HEK293 (cell line): ENCODE results near the gene HIPK1.

Source experiments
- KLF7 ChIP-seq: fragments of 450-650 bp; formaldehyde crosslinking; IDR thresholded peaks from 2 replicates; pipeline ENCODE4 v1.5.1; 2016; ENCODE audit warnings: missing biosample characterization, missing genetic modification characterization, borderline replicate concordance
- REPIN1 ChIP-seq: fragments of 450-650 bp; formaldehyde crosslinking; IDR thresholded peaks from 2 replicates; pipeline ENCODE4 v1.5.1; 2017; ENCODE audit warnings: missing biosample characterization, missing genetic modification characterization, low read depth
- SP2 ChIP-seq: fragments of 450-650 bp; formaldehyde crosslinking; IDR thresholded peaks from 2 replicates; pipeline ENCODE4 v1.5.1; 2016; ENCODE audit warnings: missing biosample characterization, missing genetic modification characterization
- ZBTB48 ChIP-seq: fragments of 450-650 bp; formaldehyde crosslinking; IDR thresholded peaks from 2 replicates; pipeline ENCODE4 v1.5.1; 2016; ENCODE audit warnings: missing biosample characterization, missing genetic modification characterization
- ZBTB7A ChIP-seq: fragments of 450-650 bp; formaldehyde crosslinking; IDR thresholded peaks from 2 replicates; pipeline ENCODE4 v1.5.1; 2016; ENCODE audit warnings: low read depth, missing biosample characterization, missing genetic modification characterization
- ZFP41 ChIP-seq: fragments of 450-650 bp; formaldehyde crosslinking; IDR thresholded peaks from 2 replicates; pipeline ENCODE4 v1.5.1; 2016; ENCODE audit warnings: missing biosample characterization, missing genetic modification characterization, borderline replicate concordance
- ZNF221 ChIP-seq: fragments of 450-650 bp; formaldehyde crosslinking; IDR thresholded peaks from 2 replicates; pipeline ENCODE4 v1.5.1; 2017; ENCODE audit warnings: missing biosample characterization, missing genetic modification characterization, borderline replicate concordance
- ZNF248 ChIP-seq: fragments of 450-650 bp; formaldehyde crosslinking; IDR thresholded peaks from 2 replicates; pipeline ENCODE4 v1.5.1; 2017; ENCODE audit warnings: missing biosample characterization, missing genetic modification characterization
- ZNF302 ChIP-seq: fragments of 450-650 bp; formaldehyde crosslinking; IDR thresholded peaks from 2 replicates; pipeline ENCODE4 v1.5.1; 2016; ENCODE audit warnings: missing biosample characterization, missing genetic modification characterization, low read depth
- ZNF311 ChIP-seq: fragments of 450-650 bp; formaldehyde crosslinking; IDR thresholded peaks from 2 replicates; pipeline ENCODE4 v1.5.1; 2017; ENCODE audit warnings: missing biosample characterization, missing genetic modification characterization, borderline replicate concordance
- ZNF350 ChIP-seq: fragments of 450-650 bp; formaldehyde crosslinking; IDR thresholded peaks from 2 replicates; pipeline ENCODE4 v1.5.0; 2017; ENCODE audit warnings: missing biosample characterization, mild to moderate bottlenecking, missing genetic modification characterization
- ZNF391 ChIP-seq: fragments of 450-650 bp; formaldehyde crosslinking; IDR thresholded peaks from 2 replicates; pipeline ENCODE4 v1.5.1; 2016; ENCODE audit warnings: low read depth, missing biosample characterization, missing genetic modification characterization, borderline replicate concordance
- ZNF416 ChIP-seq: fragments of 450-650 bp; formaldehyde crosslinking; IDR thresholded peaks from 2 replicates; pipeline ENCODE4 v1.5.1; 2016; ENCODE audit warnings: missing biosample characterization, missing genetic modification characterization
- ZNF510 ChIP-seq: fragments of 450-650 bp; formaldehyde crosslinking; IDR thresholded peaks from 2 replicates; pipeline ENCODE4 v1.5.1; 2018; ENCODE audit warnings: mild to moderate bottlenecking, missing genetic modification characterization, missing biosample characterization; ENCODE audit not compliant: insufficient replicate concordance
- ZNF529 ChIP-seq: fragments of 450-650 bp; formaldehyde crosslinking; IDR thresholded peaks from 2 replicates; pipeline ENCODE4 v1.5.1; 2017; ENCODE audit warnings: missing genetic modification characterization, missing biosample characterization; ENCODE audit not compliant: insufficient replicate concordance
- ZNF585B ChIP-seq: fragments of 450-650 bp; formaldehyde crosslinking; IDR thresholded peaks from 2 replicates; pipeline ENCODE4 v1.5.1; 2016; ENCODE audit warnings: missing biosample characterization, missing genetic modification characterization
- ZNF624 ChIP-seq: fragments of 450-650 bp; formaldehyde crosslinking; IDR thresholded peaks from 2 replicates; pipeline ENCODE4 v1.5.1; 2017; ENCODE audit warnings: missing biosample characterization, missing genetic modification characterization
- ZNF658 ChIP-seq: fragments of 450-650 bp; formaldehyde crosslinking; IDR thresholded peaks from 2 replicates; pipeline ENCODE4; 2016; ENCODE audit warnings: missing biosample characterization, missing genetic modification characterization
- ZNF692 ChIP-seq: fragments of 450-650 bp; formaldehyde crosslinking; IDR thresholded peaks from 2 replicates; pipeline ENCODE4 v1.5.1; 2016; ENCODE audit warnings: missing biosample characterization, missing genetic modification characterization
- ZNF76 ChIP-seq: fragments of 450-650 bp; formaldehyde crosslinking; IDR thresholded peaks from 2 replicates; pipeline ENCODE4; 2016; ENCODE audit warnings: low read depth, missing biosample characterization, missing genetic modification characterization, borderline replicate concordance
- ZNF776 ChIP-seq: fragments of 450-650 bp; formaldehyde crosslinking; IDR thresholded peaks from 2 replicates; pipeline ENCODE4 v1.5.0; 2017; ENCODE audit warnings: missing biosample characterization, missing genetic modification characterization, borderline replicate concordance
- ZNF791 ChIP-seq: fragments of 450-650 bp; formaldehyde crosslinking; IDR thresholded peaks from 2 replicates; pipeline ENCODE4 v1.5.1; 2016; ENCODE audit warnings: missing biosample characterization, missing genetic modification characterization
- TF ChIP-seq, protein P1 (sequence below): fragments of 450-650 bp; formaldehyde crosslinking; IDR thresholded peaks from 2 replicates; pipeline ENCODE4 v1.5.1; 2016; ENCODE audit warnings: missing biosample characterization, missing genetic modification characterization
- TF ChIP-seq, protein P2 (sequence below): fragments of 450-650 bp; formaldehyde crosslinking; IDR thresholded peaks from 2 replicates; pipeline ENCODE4 v1.5.0; 2017; ENCODE audit warnings: missing biosample characterization, missing genetic modification characterization, borderline replicate concordance
- TF ChIP-seq, protein P3 (sequence below): fragments of 450-650 bp; formaldehyde crosslinking; IDR thresholded peaks from 2 replicates; pipeline ENCODE4 v1.5.1; 2016; ENCODE audit warnings: missing biosample characterization, missing genetic modification characterization
- TF ChIP-seq, protein P4 (sequence below): fragments of 450-650 bp; formaldehyde crosslinking; IDR thresholded peaks from 2 replicates; pipeline ENCODE4 v1.5.1; 2017; ENCODE audit warnings: missing biosample characterization, missing genetic modification characterization
- TF ChIP-seq, protein P5 (sequence below): fragments of 450-650 bp; IDR thresholded peaks from 2 replicates; pipeline ENCODE4 v1.5.1; 2018; ENCODE audit warnings: missing biosample characterization, missing genetic modification characterization

The HIPK1 gene

GRCh38 chr1:113904674-113905434, 24.3 kb upstream of the HIPK1 start, which contains the start of the genes AP4B1 and DCLRE1B (continued):
- TF ChIP-seq REPIN1 (tag by site-specific recombination): no peak
- TF ChIP-seq ZNF76 (tag by site-specific recombination): peak; percentile 83; the same call in 1 of the 2 replicates
- TF ChIP-seq KLF7 (tag by site-specific recombination): peak; percentile 46; the same call in 1 of the 2 replicates
- no peak for TF ChIP-seq ZNF416
- no peak for TF ChIP-seq ZNF776 (tag by site-specific recombination)
- TF ChIP-seq ZNF658: no peak
- TF ChIP-seq, protein P1, sequence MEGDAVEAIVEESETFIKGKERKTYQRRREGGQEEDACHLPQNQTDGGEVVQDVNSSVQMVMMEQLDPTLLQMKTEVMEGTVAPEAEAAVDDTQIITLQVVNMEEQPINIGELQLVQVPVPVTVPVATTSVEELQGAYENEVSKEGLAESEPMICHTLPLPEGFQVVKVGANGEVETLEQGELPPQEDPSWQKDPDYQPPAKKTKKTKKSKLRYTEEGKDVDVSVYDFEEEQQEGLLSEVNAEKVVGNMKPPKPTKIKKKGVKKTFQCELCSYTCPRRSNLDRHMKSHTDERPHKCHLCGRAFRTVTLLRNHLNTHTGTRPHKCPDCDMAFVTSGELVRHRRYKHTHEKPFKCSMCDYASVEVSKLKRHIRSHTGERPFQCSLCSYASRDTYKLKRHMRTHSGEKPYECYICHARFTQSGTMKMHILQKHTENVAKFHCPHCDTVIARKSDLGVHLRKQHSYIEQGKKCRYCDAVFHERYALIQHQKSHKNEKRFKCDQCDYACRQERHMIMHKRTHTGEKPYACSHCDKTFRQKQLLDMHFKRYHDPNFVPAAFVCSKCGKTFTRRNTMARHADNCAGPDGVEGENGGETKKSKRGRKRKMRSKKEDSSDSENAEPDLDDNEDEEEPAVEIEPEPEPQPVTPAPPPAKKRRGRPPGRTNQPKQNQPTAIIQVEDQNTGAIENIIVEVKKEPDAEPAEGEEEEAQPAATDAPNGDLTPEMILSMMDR: peak; percentile 99
- TF ChIP-seq ZBTB7A (tag by site-specific recombination): no peak
- no peak for TF ChIP-seq ZNF302 (tag by site-specific recombination)
- TF ChIP-seq ZNF529 (tag by site-specific recombination): no peak
- no peak for TF ChIP-seq ZNF791
- TF ChIP-seq, protein P2, sequence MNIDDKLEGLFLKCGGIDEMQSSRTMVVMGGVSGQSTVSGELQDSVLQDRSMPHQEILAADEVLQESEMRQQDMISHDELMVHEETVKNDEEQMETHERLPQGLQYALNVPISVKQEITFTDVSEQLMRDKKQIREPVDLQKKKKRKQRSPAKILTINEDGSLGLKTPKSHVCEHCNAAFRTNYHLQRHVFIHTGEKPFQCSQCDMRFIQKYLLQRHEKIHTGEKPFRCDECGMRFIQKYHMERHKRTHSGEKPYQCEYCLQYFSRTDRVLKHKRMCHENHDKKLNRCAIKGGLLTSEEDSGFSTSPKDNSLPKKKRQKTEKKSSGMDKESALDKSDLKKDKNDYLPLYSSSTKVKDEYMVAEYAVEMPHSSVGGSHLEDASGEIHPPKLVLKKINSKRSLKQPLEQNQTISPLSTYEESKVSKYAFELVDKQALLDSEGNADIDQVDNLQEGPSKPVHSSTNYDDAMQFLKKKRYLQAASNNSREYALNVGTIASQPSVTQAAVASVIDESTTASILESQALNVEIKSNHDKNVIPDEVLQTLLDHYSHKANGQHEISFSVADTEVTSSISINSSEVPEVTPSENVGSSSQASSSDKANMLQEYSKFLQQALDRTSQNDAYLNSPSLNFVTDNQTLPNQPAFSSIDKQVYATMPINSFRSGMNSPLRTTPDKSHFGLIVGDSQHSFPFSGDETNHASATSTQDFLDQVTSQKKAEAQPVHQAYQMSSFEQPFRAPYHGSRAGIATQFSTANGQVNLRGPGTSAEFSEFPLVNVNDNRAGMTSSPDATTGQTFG (tag by site-specific recombination): no peak
- no peak for TF ChIP-seq ZFP41 (tag by site-specific recombination)
- TF ChIP-seq SP2 (tag by site-specific recombination): peak; percentile 99
- TF ChIP-seq ZBTB48 (tag by site-specific recombination): no peak
- TF ChIP-seq ZNF624 (tag by site-specific recombination): no peak
- no peak for TF ChIP-seq ZNF248
- no peak for TF ChIP-seq ZNF391 (tag by site-specific recombination)
- TF ChIP-seq, protein P3, sequence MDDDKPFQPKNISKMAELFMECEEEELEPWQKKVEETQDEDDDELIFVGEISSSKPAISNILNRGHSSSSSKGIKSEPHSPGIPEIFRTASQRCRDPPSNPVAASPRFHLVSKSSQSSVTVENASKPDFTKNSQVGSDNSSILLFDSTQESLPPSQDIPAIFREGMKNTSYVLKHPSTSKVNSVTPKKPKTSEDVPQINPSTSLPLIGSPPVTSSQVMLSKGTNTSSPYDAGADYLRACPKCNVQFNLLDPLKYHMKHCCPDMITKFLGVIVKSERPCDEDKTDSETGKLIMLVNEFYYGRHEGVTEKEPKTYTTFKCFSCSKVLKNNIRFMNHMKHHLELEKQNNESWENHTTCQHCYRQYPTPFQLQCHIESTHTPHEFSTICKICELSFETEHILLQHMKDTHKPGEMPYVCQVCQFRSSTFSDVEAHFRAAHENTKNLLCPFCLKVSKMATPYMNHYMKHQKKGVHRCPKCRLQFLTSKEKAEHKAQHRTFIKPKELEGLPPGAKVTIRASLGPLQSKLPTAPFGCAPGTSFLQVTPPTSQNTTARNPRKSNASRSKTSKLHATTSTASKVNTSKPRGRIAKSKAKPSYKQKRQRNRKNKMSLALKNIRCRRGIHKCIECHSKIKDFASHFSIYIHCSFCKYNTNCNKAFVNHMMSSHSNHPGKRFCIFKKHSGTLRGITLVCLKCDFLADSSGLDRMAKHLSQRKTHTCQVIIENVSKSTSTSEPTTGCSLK: no peak
- no peak for TF ChIP-seq ZNF350
- TF ChIP-seq, protein P4, sequence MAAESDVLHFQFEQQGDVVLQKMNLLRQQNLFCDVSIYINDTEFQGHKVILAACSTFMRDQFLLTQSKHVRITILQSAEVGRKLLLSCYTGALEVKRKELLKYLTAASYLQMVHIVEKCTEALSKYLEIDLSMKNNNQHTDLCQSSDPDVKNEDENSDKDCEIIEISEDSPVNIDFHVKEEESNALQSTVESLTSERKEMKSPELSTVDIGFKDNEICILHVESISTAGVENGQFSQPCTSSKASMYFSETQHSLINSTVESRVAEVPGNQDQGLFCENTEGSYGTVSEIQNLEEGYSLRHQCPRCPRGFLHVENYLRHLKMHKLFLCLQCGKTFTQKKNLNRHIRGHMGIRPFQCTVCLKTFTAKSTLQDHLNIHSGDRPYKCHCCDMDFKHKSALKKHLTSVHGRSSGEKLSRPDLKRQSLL: peak; percentile 44; the same call in 1 of the 2 replicates
- TF ChIP-seq ZNF311 (tag by site-specific recombination): no peak
- no peak for TF ChIP-seq ZNF221 (tag by site-specific recombination)
- no peak for TF ChIP-seq ZNF510 (tag by site-specific recombination)
- no peak for TF ChIP-seq ZNF585B (tag by site-specific recombination)
- TF ChIP-seq, protein P5, sequence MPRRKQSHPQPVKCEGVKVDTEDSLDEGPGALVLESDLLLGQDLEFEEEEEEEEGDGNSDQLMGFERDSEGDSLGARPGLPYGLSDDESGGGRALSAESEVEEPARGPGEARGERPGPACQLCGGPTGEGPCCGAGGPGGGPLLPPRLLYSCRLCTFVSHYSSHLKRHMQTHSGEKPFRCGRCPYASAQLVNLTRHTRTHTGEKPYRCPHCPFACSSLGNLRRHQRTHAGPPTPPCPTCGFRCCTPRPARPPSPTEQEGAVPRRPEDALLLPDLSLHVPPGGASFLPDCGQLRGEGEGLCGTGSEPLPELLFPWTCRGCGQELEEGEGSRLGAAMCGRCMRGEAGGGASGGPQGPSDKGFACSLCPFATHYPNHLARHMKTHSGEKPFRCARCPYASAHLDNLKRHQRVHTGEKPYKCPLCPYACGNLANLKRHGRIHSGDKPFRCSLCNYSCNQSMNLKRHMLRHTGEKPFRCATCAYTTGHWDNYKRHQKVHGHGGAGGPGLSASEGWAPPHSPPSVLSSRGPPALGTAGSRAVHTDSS (tag by site-specific recombination): no peak
- TF ChIP-seq ZNF692 (tag by site-specific recombination): peak; percentile 56
